ENCODE data around the gene MYPOP. TPM values are rescaled to one million over a fixed set of nuclear protein-coding genes. Genes with fewer than 3 reads are reported as not detected.
A peak's percentile ranks its signal among the peaks of the same experiment; 100 is the strongest.

Gene MYPOP
- total and polyA plus RNA-seq, 3 donors from 2014 or later = 9.4 to 11.1 (median 9.5) TPM

DNA sequence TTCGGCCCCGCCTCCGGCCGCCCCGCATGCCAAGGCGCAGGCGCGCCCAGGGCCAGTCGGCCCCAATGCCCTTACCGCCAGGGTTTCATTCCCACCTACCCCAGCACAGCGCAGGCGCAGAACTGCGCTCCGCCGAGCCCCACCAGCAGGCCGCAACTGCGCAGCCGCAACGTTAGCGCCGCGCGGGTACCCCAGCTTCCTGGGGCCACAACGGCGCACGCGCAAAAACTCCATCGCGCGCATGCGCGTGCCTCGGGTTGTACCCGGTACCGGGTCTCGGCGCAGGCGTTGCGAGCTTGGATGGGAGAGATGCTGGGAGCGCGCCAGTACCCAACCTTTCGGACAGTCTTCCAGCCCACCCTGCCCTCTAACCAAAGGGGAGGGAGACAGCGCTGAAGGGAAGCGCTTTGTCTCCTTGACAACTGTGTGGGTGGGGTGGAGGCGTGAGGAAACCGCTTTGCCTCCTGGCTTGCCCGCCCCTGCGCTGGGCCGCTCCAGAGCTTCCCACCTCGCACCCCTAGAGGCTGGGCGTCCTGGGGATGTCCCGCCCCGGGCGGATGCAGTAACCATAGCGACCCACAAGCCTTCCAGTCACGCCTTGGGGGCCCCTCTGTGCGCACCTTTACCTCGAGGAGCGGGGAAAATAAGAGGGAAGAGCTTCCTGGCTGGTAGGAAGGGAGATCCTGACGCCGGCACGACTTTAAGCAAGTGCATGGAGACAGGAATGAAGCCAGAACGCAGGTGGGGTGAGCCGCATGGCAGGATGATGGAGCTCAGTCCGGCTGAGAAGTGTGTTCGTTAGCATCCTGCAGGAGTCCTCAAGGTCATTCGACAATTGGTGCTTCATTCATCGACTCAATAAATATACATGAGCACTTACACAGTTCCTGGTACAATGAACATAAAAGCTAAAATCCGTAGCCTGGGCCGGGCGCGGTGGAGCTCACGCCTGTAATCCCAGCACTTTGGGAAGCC lies 525 bp upstream of the MYPOP start:
- TF ChIP-seq, protein P1, sequence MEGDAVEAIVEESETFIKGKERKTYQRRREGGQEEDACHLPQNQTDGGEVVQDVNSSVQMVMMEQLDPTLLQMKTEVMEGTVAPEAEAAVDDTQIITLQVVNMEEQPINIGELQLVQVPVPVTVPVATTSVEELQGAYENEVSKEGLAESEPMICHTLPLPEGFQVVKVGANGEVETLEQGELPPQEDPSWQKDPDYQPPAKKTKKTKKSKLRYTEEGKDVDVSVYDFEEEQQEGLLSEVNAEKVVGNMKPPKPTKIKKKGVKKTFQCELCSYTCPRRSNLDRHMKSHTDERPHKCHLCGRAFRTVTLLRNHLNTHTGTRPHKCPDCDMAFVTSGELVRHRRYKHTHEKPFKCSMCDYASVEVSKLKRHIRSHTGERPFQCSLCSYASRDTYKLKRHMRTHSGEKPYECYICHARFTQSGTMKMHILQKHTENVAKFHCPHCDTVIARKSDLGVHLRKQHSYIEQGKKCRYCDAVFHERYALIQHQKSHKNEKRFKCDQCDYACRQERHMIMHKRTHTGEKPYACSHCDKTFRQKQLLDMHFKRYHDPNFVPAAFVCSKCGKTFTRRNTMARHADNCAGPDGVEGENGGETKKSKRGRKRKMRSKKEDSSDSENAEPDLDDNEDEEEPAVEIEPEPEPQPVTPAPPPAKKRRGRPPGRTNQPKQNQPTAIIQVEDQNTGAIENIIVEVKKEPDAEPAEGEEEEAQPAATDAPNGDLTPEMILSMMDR (IDR thresholded peaks at IDR 0.05) = no peak
- no peak for TF ChIP-seq POLR2A (IDR thresholded peaks at IDR 0.05)
- Histone ChIP-seq H3K4me1 (peaks cover 14% of the 10 kb centered on the region), H3K36me3 (ENCODE audit: low read depth, missing control alignments) (no peaks in the 10 kb centered on the region), H3K27ac (peak overlapping the region; percentile 23 to 82), H3K9me3 (no peaks in the 10 kb centered on the region), H3K4me3 (peak overlapping the region; percentile 67 to 82), H3K27me3 (no peaks in the 10 kb centered on the region)
- DNase-seq = peak; percentile 96
- WGBS, 2 donors = 2 to 5% methylated on average over 26 to 65 of the region's 73 CpGs
- intact Hi-C loops (cut with DNase I; ENCODE audit: low total_unique reads) = no loop called here

DNA sequence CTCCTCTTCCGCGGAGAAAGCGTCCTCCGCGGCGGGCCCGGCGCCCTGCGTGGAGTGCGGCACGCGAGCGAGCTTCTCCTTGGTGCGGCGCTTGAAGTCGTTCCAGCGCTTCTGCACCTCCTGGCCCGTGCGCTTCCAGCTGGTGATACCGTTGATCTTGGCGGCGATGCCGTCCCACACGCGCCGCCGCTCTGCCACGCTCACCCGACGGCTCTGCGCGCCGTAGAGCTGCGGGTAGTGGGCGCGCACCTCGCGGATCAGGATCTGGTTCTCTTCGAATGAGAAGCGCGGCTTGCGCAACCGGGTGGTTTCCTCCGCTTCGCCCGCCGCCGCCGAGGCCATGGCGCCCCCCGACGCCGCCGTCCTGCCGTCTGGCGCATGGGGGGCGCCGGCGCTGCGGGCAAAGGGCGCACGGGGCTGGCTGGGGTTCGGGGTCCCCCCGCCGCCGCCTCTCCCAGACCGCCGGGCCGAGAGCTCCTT lies 941 bp downstream of the MYPOP start:
- Histone ChIP-seq H3K27me3 (no peaks in the 10 kb centered on the region), H3K9me3 (no peaks in the 10 kb centered on the region), H3K4me1 (peaks cover 14% of the 10 kb centered on the region), H3K4me3 (peak overlapping the region; percentile 67 to 82), H3K36me3 (ENCODE audit: low read depth, missing control alignments) (no peaks in the 10 kb centered on the region), H3K27ac (no peak overlapping the region)
- TF ChIP-seq POLR2A (IDR thresholded peaks at IDR 0.05) = no peak
- TF ChIP-seq, protein P1 (IDR thresholded peaks at IDR 0.05) = no peak
- DNase-seq = no peak
- intact Hi-C loops (cut with DNase I; ENCODE audit: low total_unique reads) = no loop called here
- 5% methylated on average over 52 of the region's 69 CpGs; no CpG with 5 or more reads in 1 of the 2 donors for WGBS, 2 donors

DNA sequence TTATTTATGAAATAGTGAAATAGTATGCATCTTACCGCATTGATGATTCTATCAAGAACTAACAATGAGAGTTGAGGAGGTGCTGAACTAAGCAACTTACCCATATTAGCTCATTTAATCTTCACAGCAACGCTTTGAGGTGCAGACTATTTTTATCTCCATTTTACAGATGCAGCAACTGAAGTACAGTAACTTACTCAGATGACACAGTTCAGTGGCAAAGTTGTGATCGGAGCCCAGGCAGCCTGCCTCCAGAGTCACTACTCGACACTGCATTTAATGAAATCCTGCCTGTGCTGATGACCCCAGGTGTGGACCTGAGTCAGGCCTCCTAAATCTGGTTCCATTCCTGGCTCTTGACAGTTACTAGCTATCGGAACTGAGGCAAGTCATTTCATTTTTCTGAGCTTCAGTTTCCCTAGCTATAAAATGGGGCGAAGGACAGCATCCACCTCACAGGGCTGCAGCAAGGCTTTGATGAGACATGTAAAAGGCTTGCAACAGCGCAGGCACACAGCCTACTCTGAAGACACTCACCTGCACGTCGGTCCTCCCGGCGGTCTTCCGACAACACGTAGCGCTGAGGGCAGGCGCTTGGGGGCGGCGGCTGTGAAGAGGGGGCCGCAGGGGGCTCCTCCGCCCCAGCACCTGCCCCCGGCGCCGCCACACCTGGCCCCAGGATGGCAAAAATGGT lies 1.5 kb downstream of the MYPOP start:
- intact Hi-C loops (cut with DNase I; ENCODE audit: low total_unique reads) = no loop called here
- no peaks in the 10 kb centered on the region for H3K36me3 ChIP-seq (ENCODE audit: low read depth, missing control alignments)
- 38 to 55% methylated on average over 14 to 18 of the region's 22 CpGs for WGBS, 2 donors
- H3K4me3 ChIP-seq = peak overlapping the region; percentile 67 to 82
- H3K4me1 ChIP-seq = peaks cover 14% of the 10 kb centered on the region
- no peaks in the 10 kb centered on the region for H3K9me3 ChIP-seq
- H3K27me3 ChIP-seq = no peaks in the 10 kb centered on the region
- no peak overlapping the region for H3K27ac ChIP-seq
- no peak for TF ChIP-seq POLR2A (IDR thresholded peaks at IDR 0.05)
- TF ChIP-seq, protein P1 (IDR thresholded peaks at IDR 0.05) = no peak
- DNase-seq = no peak

DNA sequence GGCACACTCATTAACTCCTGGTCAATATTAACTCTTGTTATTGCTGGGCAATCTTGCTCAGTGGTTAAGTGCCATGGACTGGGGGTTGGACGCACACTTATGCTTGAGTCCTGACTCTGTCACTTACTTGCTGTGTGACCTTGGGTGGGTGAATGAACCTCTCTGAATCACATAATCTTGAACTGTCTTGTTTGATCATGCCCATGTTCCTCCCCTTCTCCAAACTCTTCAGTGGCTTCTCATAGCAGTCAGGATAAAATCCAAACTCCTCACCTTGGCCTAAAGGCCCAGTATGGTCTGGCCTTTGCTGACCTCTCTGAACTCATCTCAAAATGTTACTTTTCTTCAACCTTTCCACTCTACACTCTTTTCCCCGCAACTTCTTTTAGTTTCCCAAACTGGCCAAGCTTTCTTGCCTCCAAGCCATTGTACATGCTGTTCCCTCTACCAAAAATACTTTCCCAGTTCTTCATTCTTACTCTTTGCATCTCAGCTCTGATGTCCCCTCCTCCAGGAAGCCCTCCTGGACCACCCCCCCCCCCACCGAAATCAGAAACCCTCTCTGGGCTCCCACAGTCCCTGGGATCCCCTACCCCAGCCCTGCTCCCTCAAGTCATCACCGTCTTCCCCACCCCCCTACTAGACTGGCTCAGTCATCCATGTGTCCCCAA lies 2.4 kb downstream of the MYPOP start:
- 74 to 84% methylated on average over 4 of the region's 4 CpGs for WGBS, 2 donors
- no peaks in the 10 kb centered on the region for H3K9me3 ChIP-seq
- intact Hi-C loops (cut with DNase I; ENCODE audit: low total_unique reads) = no loop called here
- no peaks in the 10 kb centered on the region for H3K27me3 ChIP-seq
- TF ChIP-seq POLR2A (IDR thresholded peaks at IDR 0.05) = no peak
- TF ChIP-seq, protein P1 (IDR thresholded peaks at IDR 0.05) = no peak
- no peaks in the 10 kb centered on the region for H3K36me3 ChIP-seq (ENCODE audit: low read depth, missing control alignments)
- no peak overlapping the region for H3K4me3 ChIP-seq
- H3K4me1 ChIP-seq = peaks cover 14% of the 10 kb centered on the region
- DNase-seq = no peak
- no peak overlapping the region for H3K27ac ChIP-seq

All from testis (tissue), 3 donors.